Psoas muscle (tissue), 8 donors: Measurements from ENCODE around the gene ITPR3. TPM values are rescaled to one million over a fixed set of nuclear protein-coding genes. Genes with fewer than 3 reads are reported as not detected.
A peak's percentile ranks its signal among the peaks of the same experiment; 100 is the strongest.

Source experiments
- ATAC-seq, 4 donors: fragments of 200-7000 bp; cut with Tn5 transposase; one replicate each; pipeline ENCODE4 v1.9.1; 2020; ENCODE audit warnings: moderate library complexity in 3 of 4, mild to moderate bottlenecking in 2 of 4
- DNase-seq, 2 donors: peaks; one replicate each; pipeline ENCODE4 v3.0.0-alpha.2; 2020
- H3K27ac ChIP-seq: fragments of 200-600 bp; one replicate; pipeline ENCODE4 v1.8.0; 2022
- H3K27me3 ChIP-seq, 3 donors: fragments of 200-600 bp in 1 of 3; one replicate each; pipeline versions ENCODE4 v1.6.1 to v1.8.0; 2013 to 2022; ENCODE audit warnings: low read length in 2 of 3, mild to moderate bottlenecking in 2 of 3, moderate library complexity in 1 of 3; ENCODE audit not compliant: insufficient read depth in 3 of 3
- H3K36me3 ChIP-seq, 2 donors: fragments of 200-600 bp in 1 of 2; one replicate each; pipeline versions ENCODE4 v1.6.1 to v1.8.0; 2013 to 2022; ENCODE audit warnings: low read depth in 1 of 2, mild to moderate bottlenecking in 1 of 2, moderate library complexity in 1 of 2; ENCODE audit not compliant: insufficient read depth in 1 of 2
- H3K4me1 ChIP-seq: fragments of 200-600 bp; one replicate; pipeline ENCODE4 v1.8.0; 2022
- H3K4me3 ChIP-seq: fragments of 200-600 bp; one replicate; pipeline ENCODE4 v1.8.0; 2022; ENCODE audit warnings: mild to moderate bottlenecking
- H3K9me3 ChIP-seq: fragments of 200-600 bp; one replicate; pipeline ENCODE4 v1.8.0; 2022
- CTCF ChIP-seq: fragments of 200-600 bp; IDR thresholded peaks from one replicate; pipeline ENCODE4 v1.8.0; 2022; ENCODE audit warnings: antibody characterized with exemption
- WGBS, 3 donors: extraction: QIAGEN DNeasy Blood & Tissue Kit; methylation state at CpG; one replicate each; pipeline versions ENCODE4 v1.1.6 to v1.1.7; 2013; 5-methylcytosine and 5-hydroxymethylcytosine counted together
- intact Hi-C, 2 donors: fragments of 100-400 bp; cut with DNase I; formaldehyde crosslinking; loops; one replicate each; pipeline versions ENCODE4 v1.11.0 to v1.14.2; 2022
- polyA plus RNA-seq, 3 donors: library from polyadenylated mRNA; stranded (reverse); fragments of 200-250 nt; gene quantifications; one replicate each; pipeline ENCODE4 v1.2.3, GENCODE V29; 2013
- total RNA-seq, 4 donors: library from RNA; stranded (reverse); fragmentation: NEBNext Ultra II Directional in 2 of 4; extraction: Animal tissue kit (Norgen Biotek cat#: 25700) in 2 of 4; gene quantifications; one replicate each; pipeline versions ENCODE4 v1.2.1 to v1.2.4, GENCODE V29; 2021 to 2023
- donor health status: healthy with polysubstance abuse.
- donor health status: DM: no; HTN: no; CAD: no; lungs with moderate emphysema.
- donor health status: Bipolar disorder and iron deficiency.
- donor health status: healthy.
- donor health status: DM: yes; HTN: yes; CAD: no.
- donor health status: DM: no; HTN: no; CAD: no.
- donor health status: DM: no; HTN: no; CAD: no.
- donor health status: DM: yes; HTN: yes; CAD: no.

Gene ITPR3
- total and polyA plus RNA-seq, 7 donors = 1.9 to 7.4 (median 3.8) TPM

- no peak for TF ChIP-seq CTCF
- 18 to 21% (median 20%) methylated on average over 6 of the region's 6 CpGs for WGBS, 3 donors
- H3K27me3 ChIP-seq = no peaks in the 10 kb centered on the region
- peak overlapping the region; percentile 72 for H3K4me3 ChIP-seq
- H3K4me1 ChIP-seq = peaks cover 64% of the 10 kb centered on the region
- peak overlapping the region; percentile 100 for H3K27ac ChIP-seq
- peak; percentile 85 to 93 for DNase-seq
- H3K9me3 ChIP-seq = no peaks in the 10 kb centered on the region
- ATAC-seq = peak; percentile 40 to 51 (median 46)
- H3K36me3 ChIP-seq = peaks cover 0 to 80% of the 10 kb centered on the region in 2 donors
- intact Hi-C loops = no loop called here
Observed at GRCh38 chr6:33740204-33740608, 119.1 kb downstream of the ITPR3 start.

GRCh38 chr6:33740794-33741193 lies 119.7 kb downstream of the ITPR3 start:
- H3K9me3 ChIP-seq = no peaks in the 10 kb centered on the region
- H3K4me3 ChIP-seq = peak overlapping the region; percentile 72
- DNase-seq (no peak), ATAC-seq (peak in 1 of 4 donors; percentile 1)
- WGBS, 3 donors = 41 to 54% (median 43%) methylated on average over 5 of the region's 5 CpGs
- H3K27ac ChIP-seq = peak overlapping the region; percentile 100
- peaks cover 0 to 80% of the 10 kb centered on the region in 2 donors for H3K36me3 ChIP-seq
- no peaks in the 10 kb centered on the region for H3K27me3 ChIP-seq
- peaks cover 58% of the 10 kb centered on the region for H3K4me1 ChIP-seq
- intact Hi-C loops = no loop called here
- TF ChIP-seq CTCF = no peak

- peaks cover 45% of the 10 kb centered on the region for H3K4me1 ChIP-seq
- DNase-seq (peak in 1 of 2 donors; percentile 80), ATAC-seq (no peak)
- intact Hi-C loops = no loop called here
- TF ChIP-seq CTCF = no peak
- H3K27me3 ChIP-seq = no peaks in the 10 kb centered on the region
- H3K36me3 ChIP-seq = peaks cover 0 to 68% of the 10 kb centered on the region in 2 donors
- peak overlapping the region; percentile 100 for H3K27ac ChIP-seq
- peak overlapping the region; percentile 72 for H3K4me3 ChIP-seq
- WGBS, 3 donors = 18 to 35% (median 25%) methylated on average over 9 of the region's 9 CpGs
- no peaks in the 10 kb centered on the region for H3K9me3 ChIP-seq
Observed at GRCh38 chr6:33742092-33742491, 121.0 kb downstream of the ITPR3 start.

GRCh38 chr6:33742837-33743236 lies 121.7 kb downstream of the ITPR3 start:
- peaks cover 0 to 61% of the 10 kb centered on the region in 2 donors for H3K36me3 ChIP-seq
- peak overlapping the region; percentile 100 for H3K27ac ChIP-seq
- DNase-seq = no peak
- H3K4me1 ChIP-seq = peaks cover 38% of the 10 kb centered on the region
- intact Hi-C loops = no loop called here
- H3K9me3 ChIP-seq = no peaks in the 10 kb centered on the region
- peak overlapping the region; percentile 72 for H3K4me3 ChIP-seq
- no peak for ATAC-seq
- no peak for TF ChIP-seq CTCF
- WGBS, 3 donors = 15 to 34% (median 21%) methylated on average over 7 of the region's 7 CpGs
- no peaks in the 10 kb centered on the region for H3K27me3 ChIP-seq
